ENCODE data around the gene TNFAIP8L1.

The TNFAIP8L1 gene

DNA sequence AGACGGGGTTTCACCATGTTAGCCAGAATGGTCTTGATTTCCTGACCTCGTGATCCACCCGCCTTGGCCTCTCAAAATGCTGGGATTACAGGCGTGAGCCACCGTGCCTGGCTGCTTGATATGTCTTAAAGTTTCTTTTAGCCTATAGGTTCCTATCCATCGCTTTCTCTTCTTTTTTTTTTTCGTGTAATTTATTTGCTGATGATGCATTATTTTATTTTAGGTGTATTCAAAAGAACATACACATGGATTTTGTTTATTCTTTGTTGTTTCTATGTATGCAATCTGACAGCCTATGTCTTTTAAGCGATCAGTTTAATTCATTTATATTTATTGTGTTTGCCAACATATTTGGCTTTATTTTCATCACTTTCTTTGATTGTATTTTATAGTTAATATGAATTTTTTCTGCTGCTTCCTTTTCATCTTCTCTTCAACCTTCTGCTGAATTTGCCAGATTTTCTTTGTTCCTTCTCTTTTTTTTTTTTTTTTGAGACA lies 26.0 kb upstream of the TNFAIP8L1 start:
- no peak for DNase-seq

DNA sequence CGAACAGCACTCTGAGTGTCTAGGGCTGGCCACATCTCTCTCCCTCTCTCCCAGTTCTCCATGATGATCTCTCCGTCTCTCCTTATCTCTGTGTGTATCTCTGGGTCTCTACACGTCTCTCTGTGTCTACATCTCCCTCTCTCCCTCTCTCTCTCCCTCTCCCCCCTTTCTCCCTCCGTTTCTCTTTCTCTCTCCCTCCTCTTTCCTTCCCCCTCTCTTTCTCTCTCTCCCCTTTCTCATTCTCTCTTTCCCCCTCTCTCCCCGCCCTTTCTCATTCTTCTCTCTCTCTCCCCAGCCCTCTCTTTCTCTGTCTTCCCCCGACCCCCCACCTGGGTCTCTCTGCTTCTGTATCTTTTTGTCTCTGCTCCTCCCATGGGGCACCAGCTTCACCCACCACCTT lies 21.3 kb upstream of the TNFAIP8L1 start:
- DNase-seq = no peak

DNA sequence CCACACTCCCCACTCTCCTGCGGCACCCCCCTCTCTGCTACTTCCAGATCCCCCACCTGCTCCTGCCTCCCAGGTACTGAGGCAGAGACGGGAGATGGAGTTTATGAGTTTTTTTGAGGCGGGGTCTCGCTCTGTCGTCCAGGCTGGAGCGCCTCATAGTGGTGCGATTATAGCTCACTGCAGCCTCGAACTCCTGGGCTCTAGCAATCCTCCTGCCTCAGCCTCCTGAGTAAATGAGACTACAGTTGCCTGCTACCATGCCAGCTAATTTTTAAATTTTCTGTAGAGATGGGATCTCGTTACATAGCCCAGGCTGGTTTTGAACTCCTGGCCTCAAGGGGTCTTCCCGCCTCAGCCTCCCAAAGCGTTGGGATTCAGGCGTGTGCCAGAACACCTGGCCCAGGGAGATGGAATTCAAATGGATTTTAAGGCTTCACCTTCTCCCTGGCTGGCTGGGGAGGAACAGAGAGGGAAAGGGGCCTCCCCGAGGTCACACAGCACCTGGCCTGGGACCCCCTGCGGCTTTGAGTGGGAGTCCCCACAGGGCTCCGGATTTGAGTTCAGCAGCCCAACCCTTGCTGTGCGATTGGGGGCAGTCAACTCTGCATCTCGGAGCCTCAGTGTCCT lies 19.5 kb upstream of the TNFAIP8L1 start:
- no peak for DNase-seq

DNA sequence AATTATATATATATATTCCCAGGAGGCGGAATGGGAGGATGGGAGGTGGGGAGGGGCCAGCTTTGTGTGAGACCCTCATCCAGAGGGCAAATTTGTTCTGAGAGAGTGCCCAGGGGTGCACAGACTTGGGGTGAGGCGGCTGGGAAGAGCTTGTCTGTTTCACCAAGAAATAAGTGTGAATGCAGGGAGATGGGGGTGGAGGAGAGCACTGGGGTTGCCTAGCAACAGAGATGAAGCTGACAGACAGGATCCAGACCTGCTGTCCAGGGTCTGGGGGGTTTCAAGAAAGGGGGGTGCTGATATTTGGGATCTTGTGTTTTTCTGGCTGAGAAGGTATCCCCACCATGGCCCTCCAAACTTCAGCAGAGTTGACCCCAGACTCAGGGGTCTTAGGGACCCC lies 18.6 kb upstream of the TNFAIP8L1 start:
- peak in 1 of 2 experiments; percentile 58 for DNase-seq

DNA sequence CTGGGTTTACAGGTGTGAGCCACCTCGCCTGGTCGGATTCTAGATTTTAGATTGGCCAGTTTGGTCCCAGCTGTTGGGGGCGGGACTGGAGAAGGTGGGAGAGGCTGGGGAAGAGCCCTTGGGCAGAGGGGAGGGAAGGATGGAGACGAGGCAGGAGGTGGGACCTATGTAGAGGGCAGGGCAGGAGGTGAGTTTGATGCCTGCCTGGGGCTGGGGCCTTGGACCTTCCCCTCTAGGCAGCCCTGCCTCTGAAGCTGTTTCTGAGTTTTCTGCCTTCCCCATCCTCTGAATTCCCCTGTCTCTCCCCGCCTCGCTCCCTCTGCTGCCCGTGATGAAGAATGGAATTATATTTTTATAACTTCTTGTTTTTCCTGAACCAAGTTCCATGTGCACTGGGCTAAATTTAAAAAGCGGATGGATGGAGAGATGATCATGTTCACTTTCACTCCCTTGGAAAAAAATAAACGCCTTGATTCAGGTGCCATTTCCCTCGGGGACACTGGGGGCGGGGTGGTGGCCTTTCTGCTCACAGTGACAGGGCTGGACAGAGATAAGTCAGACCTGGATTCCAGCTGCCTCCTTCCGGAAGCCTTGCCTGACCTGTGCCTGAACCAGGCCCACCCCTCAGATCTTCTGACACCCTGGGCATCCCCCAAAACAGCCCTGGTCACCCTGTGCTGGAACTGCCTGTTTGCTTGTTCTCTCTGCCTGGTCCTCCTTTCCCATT lies 16.5 kb upstream of the TNFAIP8L1 start:
- no peak for DNase-seq

DNA sequence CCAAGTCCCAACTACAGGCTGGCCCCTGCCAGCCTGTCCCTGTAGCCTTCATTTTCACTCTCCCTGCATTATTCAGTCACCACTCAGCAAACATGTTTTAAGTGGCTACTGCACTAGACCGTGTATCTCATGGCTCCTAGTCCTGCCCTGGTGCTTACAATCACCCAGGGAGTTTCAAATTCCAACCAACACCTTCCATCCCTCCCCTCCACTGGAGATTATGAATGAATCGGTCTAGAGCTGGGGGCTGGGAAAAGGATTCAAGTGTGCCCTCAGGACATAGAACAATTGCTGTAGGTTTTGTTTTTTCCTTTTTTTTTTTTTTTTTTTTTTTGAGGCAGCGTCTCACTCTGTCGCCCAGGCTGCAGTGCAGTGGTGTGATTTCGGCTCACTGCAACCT lies 15.0 kb upstream of the TNFAIP8L1 start:
- DNase-seq = no peak

DNA sequence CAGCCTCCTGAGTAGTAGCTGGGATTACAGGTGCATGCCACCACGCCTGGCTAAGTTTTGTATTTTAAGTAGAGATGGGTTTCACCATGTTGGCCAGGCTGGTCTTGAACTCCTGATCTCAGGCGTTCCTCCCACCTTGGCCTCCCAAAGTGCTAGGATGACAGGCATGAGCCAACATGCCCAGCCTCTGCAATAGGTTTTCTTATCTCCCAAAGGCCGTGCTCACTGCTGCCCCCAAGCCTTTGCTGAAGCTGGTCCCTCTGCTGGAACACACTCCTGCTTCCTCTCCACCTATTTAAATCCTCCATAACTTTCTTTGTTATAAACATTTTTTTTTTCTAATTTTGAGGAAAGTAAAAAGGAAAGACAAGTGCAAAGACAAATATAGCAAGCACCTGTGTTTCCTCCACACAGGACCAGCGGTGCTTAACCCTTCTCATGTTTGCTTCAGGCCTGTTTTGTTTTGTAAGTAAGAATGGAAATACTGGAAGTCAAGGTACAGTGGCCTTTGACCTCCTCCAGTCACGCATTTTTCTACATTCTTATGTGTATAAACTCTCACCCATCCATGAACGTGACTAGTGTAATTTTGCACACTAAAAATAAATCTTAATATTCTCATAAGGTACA lies 14.5 kb upstream of the TNFAIP8L1 start:
- DNase-seq = peak; percentile 27 to 55

DNA sequence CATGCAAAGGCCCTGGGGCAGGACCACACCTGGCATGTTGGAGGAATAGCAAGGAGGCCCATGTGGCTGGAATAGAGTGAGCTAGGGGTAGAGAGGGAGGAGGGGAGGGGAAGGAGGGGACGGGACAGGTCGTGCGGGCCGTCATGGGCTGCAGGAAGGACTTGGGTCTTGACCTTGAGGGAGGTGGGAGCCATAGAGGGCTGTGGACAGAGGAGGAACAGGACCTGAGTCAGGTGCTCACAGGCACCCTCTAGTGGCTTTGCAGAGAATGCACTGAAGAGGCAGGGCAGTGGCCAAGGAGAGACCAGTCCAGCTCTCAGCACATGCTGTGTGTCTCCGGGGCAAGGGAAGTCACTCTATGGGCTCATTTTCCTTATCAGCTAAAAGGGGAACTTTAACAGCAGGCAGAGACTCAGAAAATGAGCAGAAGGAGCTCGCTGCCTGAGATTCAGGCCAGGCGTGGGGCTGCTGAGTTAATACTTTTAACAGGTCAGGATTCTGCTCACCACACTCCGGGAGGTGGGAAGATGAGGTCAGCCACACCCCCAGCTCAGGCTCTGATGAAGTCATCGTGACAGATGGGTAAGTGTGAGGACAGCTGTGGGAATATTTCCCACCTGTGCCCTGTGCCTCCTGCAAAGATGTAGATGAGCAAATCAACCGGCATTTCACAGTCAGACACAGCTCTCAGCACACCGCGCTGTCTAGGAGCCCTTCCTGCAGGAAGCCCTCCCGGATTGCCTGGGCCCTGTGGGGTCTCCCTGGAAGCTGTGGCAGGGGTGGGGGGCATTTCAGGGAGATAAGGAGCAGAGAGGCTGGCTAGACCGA lies 6.0 kb upstream of the TNFAIP8L1 start:
- peak; percentile 97 to 98 for DNase-seq

DNA sequence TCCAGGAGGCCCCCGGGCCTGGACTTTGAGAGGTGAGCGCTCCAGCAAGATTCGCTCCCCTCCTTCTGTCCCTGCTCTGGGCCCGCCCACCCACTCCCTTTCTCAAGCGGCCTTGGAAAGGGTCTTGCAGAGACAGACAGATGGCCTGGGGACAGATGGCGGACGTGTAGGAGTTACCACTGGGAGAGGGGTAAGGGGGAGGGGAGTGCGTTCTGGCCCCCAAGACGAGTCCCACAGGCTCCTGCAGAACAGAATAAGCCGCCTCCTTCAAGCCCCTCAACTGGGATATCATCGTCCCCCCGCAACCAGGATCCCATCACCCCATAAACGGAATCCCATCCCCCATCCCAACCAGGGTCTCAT lies 3.6 kb upstream of the TNFAIP8L1 start:
- peak; percentile 96 for DNase-seq

DNA sequence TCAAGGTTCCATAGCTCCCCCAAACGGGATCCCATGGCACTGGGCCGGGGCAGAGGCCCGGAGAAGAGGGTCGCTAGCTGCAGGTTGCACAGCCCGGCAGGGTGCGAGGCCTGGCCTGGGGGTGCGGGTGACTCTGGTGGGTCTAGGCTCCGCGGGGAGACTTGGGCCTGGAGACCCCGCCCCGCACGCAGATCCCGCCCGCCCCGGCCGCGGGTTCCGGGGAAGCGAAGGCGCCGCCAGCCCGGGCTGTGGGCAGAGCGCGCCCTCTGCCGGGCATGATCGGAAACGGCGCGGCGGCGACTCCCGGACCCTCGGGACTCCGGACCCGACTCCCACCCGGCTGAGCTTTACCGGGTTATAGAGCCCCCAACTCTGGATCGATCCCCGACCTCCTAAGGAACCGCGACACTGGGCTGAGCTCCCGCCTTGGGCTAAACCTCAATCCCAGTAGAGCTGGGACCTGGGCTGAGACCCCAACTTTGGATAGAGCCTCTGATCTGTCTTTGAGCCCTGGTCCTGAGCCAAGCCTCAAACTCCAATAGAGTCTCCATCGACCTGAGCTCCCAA lies 3.1 kb upstream of the TNFAIP8L1 start:
- peak; percentile 48 to 73 for DNase-seq

DNA sequence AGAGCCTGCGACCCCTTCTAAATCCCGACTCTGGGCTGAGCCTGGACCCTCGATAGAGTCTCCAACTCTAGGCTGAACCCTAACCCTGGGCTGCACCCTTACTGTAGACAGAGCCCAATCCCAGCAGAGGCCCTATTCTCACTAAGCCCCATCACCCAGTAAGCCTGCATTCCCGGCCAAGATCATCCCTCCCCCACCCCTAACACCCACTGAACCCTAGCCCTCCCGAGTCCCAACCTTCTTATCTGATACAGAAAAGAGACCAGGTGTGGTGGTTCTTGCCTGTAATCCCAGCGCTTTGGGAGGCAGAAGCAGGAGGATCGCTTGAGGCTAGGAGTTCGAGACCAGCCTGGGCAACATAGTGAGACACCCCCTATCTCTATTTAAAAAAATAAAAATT lies 2.6 kb upstream of the TNFAIP8L1 start:
- DNase-seq = peak in 1 of 2 experiments; percentile 43

DNA sequence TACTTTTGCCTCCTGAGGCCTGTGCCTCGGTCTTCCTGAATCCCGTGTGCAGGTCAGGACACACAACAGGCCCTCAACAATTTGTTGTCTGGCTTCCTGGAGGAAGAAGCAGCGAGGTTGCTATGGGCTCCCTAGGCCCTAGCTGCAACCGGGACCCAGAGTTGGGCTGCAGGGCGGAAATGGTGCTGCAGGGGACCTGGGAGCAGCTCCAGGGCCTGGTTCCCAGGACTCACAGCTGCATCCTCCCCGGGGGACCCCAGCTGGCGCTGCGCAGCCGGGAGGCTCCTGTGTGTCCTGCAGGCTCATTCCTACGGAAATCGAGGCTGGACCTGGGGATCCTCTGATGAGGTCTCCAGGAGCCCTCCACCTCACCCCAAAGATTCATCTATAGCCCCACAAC lies 999 bp upstream of the TNFAIP8L1 start:
- DNase-seq = no peak

DNA sequence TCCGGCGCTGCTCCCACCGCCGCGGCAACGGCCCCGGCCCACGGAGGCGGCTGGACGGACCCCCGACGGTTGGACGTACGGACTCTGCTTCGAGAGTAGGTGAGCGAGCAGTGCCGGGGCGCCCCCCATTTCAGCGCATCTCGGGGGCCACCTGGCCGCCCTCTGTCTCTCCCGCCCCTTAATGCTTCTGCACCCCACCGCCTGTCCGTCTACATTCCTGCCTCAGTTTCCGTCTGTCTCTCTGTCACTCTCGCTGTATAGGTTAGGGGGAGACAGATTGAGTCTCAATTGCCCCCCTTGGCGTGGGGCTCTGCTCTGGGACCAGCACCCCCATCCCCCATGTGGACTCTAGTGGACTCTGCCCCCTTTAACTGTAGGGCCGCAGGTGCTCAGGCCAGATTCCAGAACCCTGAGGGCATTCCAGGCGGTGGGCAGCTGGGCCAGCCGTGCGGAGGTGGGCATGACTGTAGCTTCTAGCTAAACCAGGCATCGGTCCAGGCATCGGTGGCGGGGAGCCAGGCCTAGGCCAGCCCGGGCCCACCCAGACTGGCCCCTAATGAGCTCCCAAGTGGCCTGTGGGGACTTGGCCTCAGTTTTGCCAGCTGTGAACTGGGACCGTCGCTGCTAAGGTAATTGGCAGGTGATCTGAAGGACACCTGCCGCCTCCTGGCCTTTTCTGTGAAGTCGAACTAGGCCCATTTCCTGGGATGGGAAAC lies 373 bp downstream of the TNFAIP8L1 start:
- no peak for DNase-seq

DNA sequence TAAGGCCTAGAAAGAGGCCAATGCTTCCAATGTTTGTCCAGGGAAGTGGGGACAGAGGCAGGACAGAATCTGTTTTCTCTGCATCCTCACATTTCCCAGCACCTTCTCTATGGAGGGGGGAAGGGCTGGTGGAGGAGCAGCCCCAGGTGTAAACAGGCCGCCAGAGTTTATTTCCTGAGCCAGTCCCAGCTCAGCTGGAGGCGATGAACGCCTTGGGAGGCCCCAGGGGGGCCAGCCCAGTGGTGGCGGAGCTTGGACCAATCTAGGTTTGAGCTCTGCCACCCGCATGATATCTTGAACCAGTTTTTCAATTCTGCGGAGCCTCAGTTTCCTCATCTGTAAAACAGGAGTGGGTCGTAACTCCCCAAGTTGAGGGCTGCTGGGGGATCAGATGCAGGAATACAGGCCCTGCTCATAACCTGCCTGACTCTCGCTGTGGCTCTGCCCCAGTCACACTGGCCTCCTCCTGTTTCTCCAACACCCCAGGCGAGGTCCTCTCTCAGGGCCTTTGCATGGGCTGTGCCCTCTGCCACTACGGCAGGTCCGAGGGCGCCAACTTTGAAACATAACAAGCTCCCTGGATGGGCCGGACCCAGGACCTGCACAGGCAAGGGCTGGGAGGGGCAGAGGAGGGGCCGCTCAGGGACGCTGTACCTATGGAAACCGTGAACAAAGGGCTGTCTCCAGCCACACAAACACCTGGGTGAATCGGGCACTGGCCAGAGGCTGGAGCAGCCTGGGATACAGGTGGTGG lies 1.1 kb downstream of the TNFAIP8L1 start:
- no peak for DNase-seq

DNA sequence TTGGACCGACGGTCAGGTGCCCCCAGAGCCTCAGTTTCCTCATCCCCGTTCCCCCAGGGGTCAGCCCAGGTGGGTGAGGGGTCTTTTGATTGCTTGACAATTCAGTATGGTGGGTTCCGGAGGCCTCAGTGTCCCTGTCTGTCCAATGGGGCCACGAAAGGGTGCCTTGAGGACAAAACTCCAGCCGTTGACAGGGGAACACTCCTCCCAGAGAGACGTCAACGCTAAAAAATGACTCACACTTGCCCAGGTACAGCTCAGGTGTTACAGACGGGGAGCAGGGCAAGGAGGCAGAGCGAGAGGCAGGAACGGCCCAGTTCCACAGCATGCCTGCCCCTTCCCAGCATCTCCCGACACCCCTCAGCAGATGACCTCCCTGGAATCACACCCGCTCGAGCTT lies 1.8 kb downstream of the TNFAIP8L1 start:
- DNase-seq = no peak

DNA sequence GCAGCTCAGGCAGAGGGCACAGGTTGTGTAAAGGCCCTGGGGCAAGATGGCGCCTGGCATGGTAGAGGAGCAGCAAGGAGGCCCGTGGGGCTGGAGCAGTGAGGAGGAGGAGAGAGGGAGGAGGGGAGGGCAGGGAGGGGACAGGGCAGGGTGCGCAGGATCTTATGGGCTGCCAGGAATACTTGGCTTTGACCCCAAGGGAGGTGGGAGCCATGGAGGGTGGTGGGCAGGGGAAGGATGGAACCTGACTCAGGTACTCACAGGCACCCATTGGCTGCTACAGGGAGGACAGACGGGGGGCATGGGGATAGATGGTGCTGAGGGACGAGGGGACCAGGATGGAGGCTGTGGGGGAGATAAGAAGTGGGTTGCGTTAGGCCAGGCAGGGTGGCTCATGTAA lies 3.3 kb downstream of the TNFAIP8L1 start:
- DNase-seq = no peak

DNA sequence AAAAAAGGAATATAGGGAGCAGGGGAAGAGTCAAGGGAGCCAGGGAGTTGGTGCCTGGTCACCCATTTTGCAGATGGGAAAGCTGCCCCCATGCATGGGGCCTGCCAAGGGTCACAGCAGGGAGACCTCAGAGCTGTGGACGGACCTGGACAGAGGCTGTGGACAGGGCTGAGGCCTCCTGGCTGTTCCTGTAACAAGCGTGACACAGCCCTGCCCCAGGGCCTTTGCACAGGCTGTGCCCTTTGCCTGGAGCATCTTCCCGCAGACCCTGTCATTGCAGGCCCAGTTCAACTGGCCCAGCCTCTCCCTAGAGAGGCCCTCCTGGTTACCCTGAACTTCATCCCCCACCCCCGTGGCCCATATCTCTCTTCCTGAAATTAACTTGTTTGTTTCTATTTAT lies 6.4 kb downstream of the TNFAIP8L1 start:
- DNase-seq = no peak

DNA sequence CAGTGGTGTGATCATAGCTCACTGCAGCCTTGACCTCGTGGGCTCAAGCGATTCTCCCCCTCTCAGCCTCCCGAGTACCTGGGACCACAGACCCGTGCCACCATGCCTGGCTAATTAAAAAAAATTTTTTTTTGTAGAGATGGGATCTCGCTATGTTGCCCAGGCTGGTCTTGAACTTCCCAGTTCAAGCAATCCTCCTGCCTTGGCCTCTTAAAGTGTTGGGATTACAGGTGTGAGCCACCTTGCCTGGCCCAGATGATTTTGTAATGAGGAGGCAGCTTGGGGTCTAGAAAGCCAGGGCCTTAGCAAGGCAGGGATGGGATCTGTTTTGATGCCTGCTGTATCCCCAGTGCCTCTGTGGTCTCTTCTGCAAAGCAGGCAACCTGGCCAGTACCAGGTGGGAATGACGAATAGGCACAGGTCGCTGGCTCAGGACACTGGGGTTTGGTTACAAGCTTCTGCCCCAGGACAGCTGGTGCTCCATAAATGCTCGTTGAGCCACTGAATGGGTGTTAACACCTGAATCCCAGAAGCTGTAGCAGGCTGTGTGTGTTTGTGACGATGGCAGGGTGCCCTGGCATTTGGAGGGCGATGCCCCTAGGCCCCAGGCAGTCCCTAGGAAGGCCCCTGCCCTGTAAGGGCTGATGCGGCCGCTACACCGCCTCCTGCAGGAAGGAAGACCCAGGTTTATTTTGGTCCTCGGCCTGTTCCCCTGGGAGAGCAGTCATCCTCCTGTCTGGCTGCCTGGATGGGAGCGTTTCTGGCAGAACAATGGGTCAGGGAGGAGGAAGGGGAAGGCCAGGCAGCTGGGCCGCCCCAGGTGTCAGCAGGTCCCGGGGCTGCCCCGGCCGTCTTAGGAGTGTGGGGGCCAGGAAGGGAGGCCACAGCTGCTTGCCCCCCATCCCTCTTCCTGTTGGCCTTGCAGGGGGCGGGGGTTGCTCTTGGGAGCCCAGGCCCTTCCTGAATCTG lies 8.6 kb downstream of the TNFAIP8L1 start:
- DNase-seq = no peak

DNA sequence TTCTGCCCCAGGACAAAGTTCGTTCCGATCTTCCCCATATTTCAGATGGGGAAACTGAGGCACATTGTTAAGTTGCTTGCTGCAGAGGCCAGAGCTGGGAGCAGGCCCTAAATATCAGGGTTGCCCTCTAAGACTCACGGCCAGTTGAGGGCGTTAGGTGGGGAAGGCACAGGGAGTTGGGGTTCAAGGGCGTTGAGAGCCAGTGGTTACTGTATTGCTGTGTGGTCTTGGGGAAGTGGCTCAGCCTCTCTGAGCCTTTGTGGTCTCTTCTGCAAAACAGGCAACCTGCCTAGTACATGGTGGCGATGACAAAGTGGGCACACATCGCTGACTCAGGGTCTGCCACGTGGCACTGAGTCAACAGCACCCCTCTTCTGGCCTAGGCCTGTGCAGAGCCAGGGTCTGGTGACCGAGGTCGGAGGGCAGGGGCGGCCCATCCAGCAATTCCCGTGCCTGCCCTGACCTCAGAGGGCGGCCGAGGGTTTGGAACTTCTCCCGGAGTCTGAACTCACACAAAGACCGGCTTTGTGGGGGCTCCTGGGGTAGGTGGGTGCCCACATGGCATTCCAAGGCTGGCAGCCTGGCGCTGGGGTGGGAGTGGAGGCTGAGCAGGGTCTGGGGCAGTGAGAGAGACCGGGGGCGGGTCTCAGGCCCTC lies 10.2 kb downstream of the TNFAIP8L1 start:
- no peak for DNase-seq

DNA sequence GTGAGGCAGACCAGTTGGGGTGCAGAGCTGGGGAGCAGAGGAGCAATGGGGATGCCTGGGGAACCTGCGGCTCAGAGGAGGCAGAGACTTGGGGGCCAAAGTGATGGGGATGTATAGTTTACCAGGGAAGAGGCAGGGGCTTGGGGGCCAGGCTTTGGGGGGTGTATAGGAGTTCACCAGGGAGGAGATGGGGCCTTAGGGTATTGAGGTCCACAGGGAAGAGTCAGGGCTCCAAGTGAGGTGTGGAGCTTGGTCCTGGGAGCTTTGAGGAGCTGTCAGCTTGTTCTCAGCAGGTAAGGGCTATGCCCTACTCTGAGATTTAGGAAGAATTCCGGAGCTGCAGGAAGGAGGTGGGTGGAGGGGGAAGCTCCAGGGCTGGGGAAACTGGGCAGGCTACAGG lies 10.8 kb downstream of the TNFAIP8L1 start:
- DNase-seq = no peak
